H9 (cell line): Measurements from ENCODE around the gene IER3. TPM values are rescaled to one million over a fixed set of nuclear protein-coding genes. Genes with fewer than 3 reads are reported as not detected.

ENCODE experiments used
- DNase-seq: peaks from one replicate; pipeline ENCODE4 v3.0.0-alpha.2; 2017
- H2AFZ ChIP-seq: one replicate; pipeline ENCODE4 v1.6.1; 2013; ENCODE audit warnings: mild to moderate bottlenecking, low read length, control low read depth, moderate library complexity
- H2AK5ac ChIP-seq: 2 replicates; pipeline ENCODE4 v1.6.1; 2013; ENCODE audit warnings: low read length, control low read depth, mixed read lengths; ENCODE audit not compliant: insufficient read length
- H2BK120ac ChIP-seq: one replicate; pipeline ENCODE4 v1.6.1; 2013; ENCODE audit warnings: low read depth, mild to moderate bottlenecking, low read length, control low read depth, inconsistent platforms; ENCODE audit not compliant: poor library complexity, severe bottlenecking
- H2BK12ac ChIP-seq: 2 replicates; pipeline ENCODE4 v1.6.1; 2013; ENCODE audit warnings: low read length, control low read depth, mixed read lengths, low read depth; ENCODE audit not compliant: insufficient read length
- H2BK15ac ChIP-seq: 2 replicates; pipeline ENCODE4 v1.6.1; 2013; ENCODE audit warnings: low read depth, low read length, control low read depth
- H2BK20ac ChIP-seq: one replicate; pipeline ENCODE4 v1.6.1; 2013; ENCODE audit warnings: low read depth, mild to moderate bottlenecking, low read length, control low read depth, inconsistent platforms; ENCODE audit not compliant: poor library complexity, severe bottlenecking
- H2BK5ac ChIP-seq: 2 replicates; pipeline ENCODE4 v1.6.1; 2013; ENCODE audit warnings: low read length, control low read depth, mixed read lengths; ENCODE audit not compliant: insufficient read length
- H3K14ac ChIP-seq: 2 replicates; pipeline ENCODE4 v1.6.1; 2013; ENCODE audit warnings: low read length, control low read depth; ENCODE audit not compliant: insufficient read depth
- H3K18ac ChIP-seq: 2 replicates; pipeline ENCODE4 v1.6.1; 2013; ENCODE audit warnings: low read depth, mild to moderate bottlenecking, mixed read lengths, low read length, control low read depth; ENCODE audit not compliant: insufficient read length
- H3K23ac ChIP-seq: 2 replicates; pipeline ENCODE4 v1.6.1; 2013; ENCODE audit warnings: low read length, control low read depth, mixed read lengths, low read depth; ENCODE audit not compliant: insufficient read length
- H3K23me2 ChIP-seq: 2 replicates; pipeline ENCODE4 v1.6.1; 2013; ENCODE audit warnings: low read depth, mild to moderate bottlenecking, mixed read lengths, low read length, control low read depth; ENCODE audit not compliant: insufficient read length, poor library complexity, severe bottlenecking
- H3K27ac ChIP-seq: 2 replicates; pipeline ENCODE4 v1.5.1; 2013; ENCODE audit warnings: low read length, control low read depth, mixed read lengths, low read depth; ENCODE audit not compliant: insufficient read length
- H3K27me3 ChIP-seq: 2 replicates; pipeline ENCODE4 v1.6.1; 2013; ENCODE audit warnings: low read length, control low read depth, inconsistent platforms; ENCODE audit not compliant: insufficient read depth
- H3K4ac ChIP-seq: 2 replicates; pipeline ENCODE4 v1.6.1; 2013; ENCODE audit warnings: low read depth, mild to moderate bottlenecking, control low read depth, inconsistent platforms, low read length, moderate library complexity
- H3K4me1 ChIP-seq: 2 replicates; pipeline ENCODE4 v1.6.1; 2013; ENCODE audit warnings: low read length, control low read depth, inconsistent platforms; ENCODE audit not compliant: insufficient read depth
- H3K4me2 ChIP-seq: 2 replicates; pipeline ENCODE4 v1.6.1; 2013; ENCODE audit warnings: low read length, control low read depth, mixed read lengths; ENCODE audit not compliant: insufficient read length, insufficient read depth
- H3K56ac ChIP-seq: 2 replicates; pipeline ENCODE4 v1.6.1; 2013; ENCODE audit warnings: low read depth, mild to moderate bottlenecking, mixed read lengths, low read length, control low read depth; ENCODE audit not compliant: insufficient read length
- H3K79me1 ChIP-seq: 2 replicates; pipeline ENCODE4 v1.6.1; 2013; ENCODE audit warnings: low read depth, mild to moderate bottlenecking, moderate library complexity, low read length, control low read depth, inconsistent platforms; ENCODE audit not compliant: insufficient read depth, poor library complexity, severe bottlenecking
- H3K79me2 ChIP-seq: 2 replicates; pipeline ENCODE4 v1.6.1; 2013; ENCODE audit warnings: low read length, control low read depth, inconsistent platforms; ENCODE audit not compliant: insufficient read depth
- H3K9ac ChIP-seq: 2 replicates; pipeline ENCODE4 v1.6.1; 2013; ENCODE audit warnings: low read length, control low read depth, mixed read lengths; ENCODE audit not compliant: insufficient read length; ENCODE audit errors: extremely low read depth
- H3K9me3 ChIP-seq: one replicate; pipeline ENCODE4 v1.6.1; 2013; ENCODE audit warnings: low read depth, low read length, inconsistent platforms; ENCODE audit not compliant: control insufficient read depth
- H3T11ph ChIP-seq: one replicate; pipeline ENCODE4 v1.6.1; 2013; ENCODE audit warnings: mild to moderate bottlenecking, low read length, control low read depth, inconsistent platforms
- H4K20me1 ChIP-seq: one replicate; pipeline ENCODE4 v1.6.1; 2013; ENCODE audit not compliant: control insufficient read depth, insufficient read length, insufficient read depth
- H4K5ac ChIP-seq: 2 replicates; pipeline ENCODE4 v1.6.1; 2013; ENCODE audit warnings: low read depth, mild to moderate bottlenecking, mixed read lengths, low read length, control low read depth; ENCODE audit not compliant: insufficient read length
- H4K8ac ChIP-seq: replicated peaks from 2 replicates; pipeline ENCODE4 v1.6.1; 2013; ENCODE audit warnings: low read length, control low read depth, mixed read lengths, low read depth; ENCODE audit not compliant: insufficient read length
- H4K91ac ChIP-seq: 2 replicates; pipeline ENCODE4 v1.6.1; 2013; ENCODE audit warnings: low read depth, mild to moderate bottlenecking, moderate library complexity, mixed read lengths, low read length, control low read depth; ENCODE audit not compliant: insufficient read length
- H3K27ac Mint-ChIP-seq, 3 experiments: 2 replicates in 2 of 3; 3 replicates in 1 of 3; pipeline ENCODE4 v1.8.0; 2020 to 2021; ENCODE audit warnings: mixed read lengths in 3 of 3, mild to moderate bottlenecking in 1 of 3, moderate library complexity in 1 of 3
- H3K27me3 Mint-ChIP-seq: 2 replicates; pipeline ENCODE4 v1.8.0; 2021; ENCODE audit warnings: low read depth, mild to moderate bottlenecking, moderate library complexity, mixed read lengths
- H3K36me3 Mint-ChIP-seq, 3 experiments: 2 replicates in 2 of 3; 3 replicates in 1 of 3; pipeline ENCODE4 v1.8.0; 2020 to 2021; ENCODE audit warnings: low read depth in 3 of 3, mixed read lengths in 3 of 3; ENCODE audit not compliant: insufficient read depth in 1 of 3
- H3K4me1 Mint-ChIP-seq, 2 experiments: 2 replicates each; pipeline ENCODE4 v1.8.0; 2020; ENCODE audit warnings: mixed read lengths in 2 of 2
- H3K4me3 Mint-ChIP-seq, 2 experiments: 2 replicates in 1 of 2; 3 replicates in 1 of 2; pipeline ENCODE4 v1.8.0; 2020 to 2021; ENCODE audit warnings: mild to moderate bottlenecking in 2 of 2, mixed read lengths in 2 of 2, moderate library complexity in 1 of 2
- H3K9me3 Mint-ChIP-seq, 2 experiments: 2 replicates in 1 of 2; 3 replicates in 1 of 2; pipeline ENCODE4 v1.8.0; 2020; ENCODE audit warnings: mild to moderate bottlenecking in 2 of 2, mixed read lengths in 2 of 2, moderate library complexity in 1 of 2
- WGBS: extraction: QIAGEN DNeasy Blood & Tissue Kit; methylation state at CpG from one replicate; pipeline ENCODE4 v1.1.7; 2013; ENCODE audit warnings: missing lambda C conversion rate, low lambda C conversion rate, mixed read lengths; ENCODE audit not compliant: insufficient read length; ENCODE audit errors: extremely low coverage; 5-methylcytosine and 5-hydroxymethylcytosine counted together
- total RNA-seq: library from RNA; stranded (reverse); gene quantifications from 2 replicates; pipeline ENCODE4 v1.2.1, GENCODE V29; 2021
- TF ChIP-seq, protein P1 (sequence below): fragments of 200-600 bp; sonication (generic); conservative IDR thresholded peaks from 3 replicates; pipeline ENCODE4 v1.8.0; 2021; ENCODE audit warnings: antibody characterized with exemption, mild to moderate bottlenecking

IER3 gene
- total RNA-seq, 1 experiment from 2014 or later, result 43.5 TPM

DNA sequence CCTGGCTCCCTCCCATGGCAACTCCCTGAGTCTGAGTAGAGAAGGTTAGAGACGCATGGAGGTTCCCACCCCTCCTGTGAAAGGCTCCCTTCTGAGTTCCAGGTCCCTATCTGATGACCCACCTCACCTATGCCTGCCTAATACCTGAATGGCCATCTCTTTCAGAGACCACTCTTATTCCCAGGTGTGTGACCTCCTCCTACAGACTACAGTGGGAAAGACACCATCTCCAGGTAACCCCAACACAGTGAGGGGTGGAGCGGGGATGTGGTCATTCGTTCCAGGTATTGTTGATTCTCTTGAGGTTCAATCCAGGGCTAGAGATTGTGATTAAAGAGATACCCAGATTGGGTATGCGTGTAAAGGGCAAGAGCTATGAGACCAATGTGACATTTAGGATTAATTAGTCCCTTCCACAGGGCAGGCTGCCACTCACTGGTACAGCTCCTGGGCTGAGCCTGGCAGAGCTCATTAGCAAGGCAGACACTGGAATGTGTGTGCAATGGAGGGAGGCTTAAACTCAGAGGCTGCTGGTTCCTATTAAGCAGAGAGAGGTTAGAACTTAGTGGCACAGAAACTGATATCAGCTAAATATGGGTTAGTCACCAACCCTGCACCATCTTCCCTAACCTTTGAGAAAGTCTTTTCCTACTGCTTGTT, 46.5 kb upstream of the IER3 start:
- Histone ChIP-seq H3K79me1 (no peaks in the 10 kb centered on the region), H3K27me3 (peaks cover 20% of the 10 kb centered on the region; the same call in 1 of the 2 replicates), H3K9ac (no peak overlapping the region), H3K4me1 (no peaks in the 10 kb centered on the region), H3K4ac (no peak overlapping the region), H3K18ac (no peak overlapping the region), H2BK15ac (no peak overlapping the region), H2AFZ (no peak overlapping the region), H2BK5ac (no peak overlapping the region), H2BK120ac (no peak overlapping the region), H3T11ph (no peak overlapping the region), H3K79me2 (no peaks in the 10 kb centered on the region), H4K5ac (no peak overlapping the region), H3K9me3 (no peaks in the 10 kb centered on the region), H3K23ac (no peak overlapping the region), H2AK5ac (no peak overlapping the region), H3K27ac (no peak overlapping the region), H2BK12ac (no peak overlapping the region), H3K56ac (no peak overlapping the region), H4K20me1 (no peaks in the 10 kb centered on the region), H4K91ac (no peak overlapping the region), H3K14ac (no peak overlapping the region), H3K23me2 (peaks cover 3% of the 10 kb centered on the region), H2BK20ac (no peak overlapping the region), H3K4me2 (no peak overlapping the region), H4K8ac (no peak overlapping the region)
- TF ChIP-seq, protein P1, sequence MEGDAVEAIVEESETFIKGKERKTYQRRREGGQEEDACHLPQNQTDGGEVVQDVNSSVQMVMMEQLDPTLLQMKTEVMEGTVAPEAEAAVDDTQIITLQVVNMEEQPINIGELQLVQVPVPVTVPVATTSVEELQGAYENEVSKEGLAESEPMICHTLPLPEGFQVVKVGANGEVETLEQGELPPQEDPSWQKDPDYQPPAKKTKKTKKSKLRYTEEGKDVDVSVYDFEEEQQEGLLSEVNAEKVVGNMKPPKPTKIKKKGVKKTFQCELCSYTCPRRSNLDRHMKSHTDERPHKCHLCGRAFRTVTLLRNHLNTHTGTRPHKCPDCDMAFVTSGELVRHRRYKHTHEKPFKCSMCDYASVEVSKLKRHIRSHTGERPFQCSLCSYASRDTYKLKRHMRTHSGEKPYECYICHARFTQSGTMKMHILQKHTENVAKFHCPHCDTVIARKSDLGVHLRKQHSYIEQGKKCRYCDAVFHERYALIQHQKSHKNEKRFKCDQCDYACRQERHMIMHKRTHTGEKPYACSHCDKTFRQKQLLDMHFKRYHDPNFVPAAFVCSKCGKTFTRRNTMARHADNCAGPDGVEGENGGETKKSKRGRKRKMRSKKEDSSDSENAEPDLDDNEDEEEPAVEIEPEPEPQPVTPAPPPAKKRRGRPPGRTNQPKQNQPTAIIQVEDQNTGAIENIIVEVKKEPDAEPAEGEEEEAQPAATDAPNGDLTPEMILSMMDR, result peak; percentile 34; the same call in 2 of the 3 replicates
- peaks cover 78% of the 10 kb centered on the region for H3K27me3 Mint-ChIP-seq
- DNase-seq, result peak; percentile 52
- H3K27ac Mint-ChIP-seq, result no peak overlapping the region
- H3K4me3 Mint-ChIP-seq, result no peak overlapping the region
- no peaks in the 10 kb centered on the region for H3K36me3 Mint-ChIP-seq
- peaks cover 8 to 10% of the 10 kb centered on the region in 2 experiments for H3K4me1 Mint-ChIP-seq
- WGBS, result no CpG with 5 or more reads among the region's 4 CpGs
- no peaks in the 10 kb centered on the region for H3K9me3 Mint-ChIP-seq
